MG63 (cell line): ENCODE data around the gene SPR. TPM values are rescaled to one million over a fixed set of nuclear protein-coding genes. Genes with fewer than 3 reads are reported as not detected.
A peak's percentile ranks its signal among the peaks of the same experiment; 100 is the strongest.
"Not testable (repeated sequence)": the region's sequence is repeated elsewhere in the genome, so short reads cannot be mapped to it uniquely, and the experiment has no call there.

ENCODE experiments used
- DNase-seq: peaks from one replicate; pipeline ENCODE4 v3.0.0-alpha.2; 2020
- H3K27me3 ChIP-seq: fragments of 250-450 bp; sonication (Bioruptor Pico); 2 replicates; pipeline ENCODE4 v1.5.1; 2020; ENCODE audit warnings: mild to moderate bottlenecking, moderate library complexity
- H3K36me3 ChIP-seq: fragments of 250-450 bp; sonication (Bioruptor Pico); 2 replicates; pipeline ENCODE4 v1.5.1; 2020; ENCODE audit warnings: mild to moderate bottlenecking, moderate library complexity
- H3K4me3 ChIP-seq: fragments of 250-450 bp; sonication (Bioruptor Pico); 2 replicates; pipeline ENCODE4 v1.5.1; 2020; ENCODE audit warnings: mild to moderate bottlenecking, moderate library complexity
- H3K9me3 ChIP-seq: fragments of 250-450 bp; sonication (Bioruptor Pico); 2 replicates; pipeline ENCODE4 v1.5.1; 2020; ENCODE audit warnings: mild to moderate bottlenecking, moderate library complexity
- total RNA-seq: library from RNA; depleted of rRNA; stranded (reverse); fragments of >200 nt; shearing (Covaris generic); gene quantifications from 2 replicates; pipeline ENCODE4 v1.2.3, GENCODE V29; 2014; ENCODE audit warnings: low replicate concordance

SPR gene
- total RNA-seq, 1 experiment from 2014 or later, result 57.7 TPM

DNA sequence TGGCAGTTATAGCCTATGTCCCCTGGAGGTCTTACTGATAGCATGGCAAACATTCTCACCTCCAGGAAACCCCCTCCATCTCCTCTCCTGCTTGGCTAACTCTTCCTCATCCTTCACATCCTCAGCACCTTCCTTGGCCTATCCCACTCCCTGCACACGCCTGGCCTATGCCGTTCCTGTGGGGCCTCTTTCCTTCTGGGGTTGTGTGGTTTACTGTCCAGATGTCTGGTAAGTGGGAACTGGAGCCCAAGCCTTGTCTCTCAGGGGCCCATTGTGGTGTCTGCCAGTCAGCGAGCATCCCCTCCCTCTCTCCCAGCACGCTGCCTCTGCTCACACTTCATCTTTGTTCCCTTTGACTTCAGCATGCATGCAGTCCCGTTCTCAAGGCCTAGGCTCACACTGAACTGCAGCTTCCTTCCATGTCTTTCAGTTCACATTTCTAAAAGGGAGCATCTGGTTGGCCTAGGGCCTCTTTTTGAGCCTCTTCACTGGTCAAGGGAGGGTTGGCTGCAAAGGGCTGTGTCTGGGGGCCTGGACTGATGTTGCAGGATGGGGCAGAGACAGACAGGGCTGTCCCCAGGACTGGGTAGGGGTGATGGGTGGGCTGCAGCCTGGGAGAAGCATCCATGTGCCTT, 13.1 kb downstream of the SPR start:
- H3K36me3 ChIP-seq, result no peaks in the 10 kb centered on the region
- H3K9me3 ChIP-seq, result no peaks in the 10 kb centered on the region
- no peak overlapping the region for H3K4me3 ChIP-seq
- peaks cover 9% of the 10 kb centered on the region for H3K27me3 ChIP-seq
- DNase-seq, result no peak

DNA sequence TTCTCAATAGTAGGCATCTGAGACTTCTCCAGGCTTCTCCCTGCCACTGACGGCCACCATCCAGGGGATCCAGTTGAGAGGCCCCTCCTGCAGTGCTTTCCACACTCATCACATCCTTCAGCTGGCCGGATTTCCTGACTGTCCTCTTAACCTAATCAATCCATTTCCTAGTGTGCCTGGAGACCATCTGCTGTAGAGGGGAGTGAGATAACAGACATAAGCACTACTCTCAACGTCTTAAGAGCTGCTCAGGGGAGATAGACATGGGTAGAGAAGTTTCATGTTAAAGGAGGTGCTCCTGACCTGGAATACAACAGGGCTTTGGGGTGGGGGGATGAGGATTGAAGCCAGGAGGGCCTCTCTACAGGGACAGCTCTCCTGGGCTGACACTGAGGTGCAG, 14.2 kb downstream of the SPR start:
- H3K9me3 ChIP-seq, result 0 out of 2 replicates have a peak, but pooled peaks cover 1% of the 10 kb centered on the region
- H3K36me3 ChIP-seq, result no peaks in the 10 kb centered on the region
- no peak for DNase-seq
- H3K27me3 ChIP-seq, result peaks cover 14% of the 10 kb centered on the region
- no peak overlapping the region for H3K4me3 ChIP-seq

DNA sequence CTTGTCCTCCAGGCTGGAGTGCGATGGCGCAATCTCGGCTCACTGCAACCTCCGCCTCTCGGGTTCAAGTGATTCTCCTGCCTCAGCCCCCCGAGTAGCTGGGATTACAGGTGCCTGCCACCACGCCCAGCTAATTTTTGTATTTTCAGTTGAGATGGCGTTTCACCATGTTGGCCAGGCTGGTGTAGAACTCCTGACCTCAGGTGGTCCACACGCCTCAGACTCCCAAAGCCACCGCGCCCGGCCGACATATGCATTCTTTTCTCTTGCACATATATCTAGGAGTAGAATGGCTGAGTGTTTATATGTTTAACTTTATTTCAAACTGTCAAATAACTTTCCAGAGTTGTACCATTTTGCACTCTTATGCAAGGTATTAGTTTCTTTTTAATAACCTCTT, 20.2 kb downstream of the SPR start:
- H3K27me3 ChIP-seq, result peaks cover 54% of the 10 kb centered on the region
- DNase-seq, H3K9me3 ChIP-seq, H3K4me3 ChIP-seq, H3K36me3 ChIP-seq: not testable (repeated sequence)

DNA sequence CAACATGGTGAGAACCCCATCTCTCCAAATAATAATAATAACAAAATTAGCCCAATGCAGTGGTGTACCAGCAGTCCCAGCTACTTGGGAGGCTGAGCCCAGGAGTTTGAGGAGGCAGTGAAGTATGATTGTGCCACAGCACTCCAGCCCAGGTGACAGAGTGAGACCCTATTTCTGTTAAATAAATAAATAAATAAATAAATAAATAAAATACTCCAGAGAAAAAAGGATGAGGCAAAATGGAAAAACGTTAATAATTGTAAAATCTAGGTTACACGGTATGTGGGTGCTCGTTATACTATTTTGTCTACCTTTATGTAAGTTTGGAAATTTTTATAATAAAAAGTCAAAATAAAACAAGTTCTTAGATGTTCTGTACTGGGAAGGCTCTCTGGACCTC, 21.5 kb downstream of the SPR start:
- no peak for DNase-seq
- Histone ChIP-seq H3K27me3 (peaks cover 67% of the 10 kb centered on the region), H3K36me3 (no peaks in the 10 kb centered on the region), H3K9me3 (0 out of 2 replicates have a peak, but pooled peaks cover 2% of the 10 kb centered on the region), H3K4me3 (no peak overlapping the region)

DNA sequence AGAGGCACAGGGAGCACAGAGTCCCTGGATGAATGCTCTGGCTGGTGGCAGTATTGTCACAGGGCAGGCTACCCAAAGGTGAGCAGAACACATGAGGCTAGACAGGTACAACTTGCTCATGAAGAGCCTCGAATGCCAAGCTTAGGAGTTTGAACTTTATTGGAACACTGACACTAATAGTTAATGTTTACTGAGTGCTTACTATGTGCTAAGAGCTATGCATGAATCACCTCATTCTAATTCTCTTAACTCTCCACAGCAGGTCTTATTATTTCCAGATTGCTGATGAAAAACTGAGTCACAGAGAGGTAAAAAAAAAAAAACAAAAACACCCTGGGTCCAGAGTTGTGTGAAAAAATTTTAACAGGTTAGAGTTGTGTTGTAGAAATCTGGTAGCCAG, 24.0 kb downstream of the SPR start:
- Histone ChIP-seq H3K4me3 (no peak overlapping the region), H3K36me3 (no peaks in the 10 kb centered on the region), H3K27me3 (peaks cover 79% of the 10 kb centered on the region), H3K9me3 (0 out of 2 replicates have a peak, but pooled peaks cover 2% of the 10 kb centered on the region)
- no peak for DNase-seq

DNA sequence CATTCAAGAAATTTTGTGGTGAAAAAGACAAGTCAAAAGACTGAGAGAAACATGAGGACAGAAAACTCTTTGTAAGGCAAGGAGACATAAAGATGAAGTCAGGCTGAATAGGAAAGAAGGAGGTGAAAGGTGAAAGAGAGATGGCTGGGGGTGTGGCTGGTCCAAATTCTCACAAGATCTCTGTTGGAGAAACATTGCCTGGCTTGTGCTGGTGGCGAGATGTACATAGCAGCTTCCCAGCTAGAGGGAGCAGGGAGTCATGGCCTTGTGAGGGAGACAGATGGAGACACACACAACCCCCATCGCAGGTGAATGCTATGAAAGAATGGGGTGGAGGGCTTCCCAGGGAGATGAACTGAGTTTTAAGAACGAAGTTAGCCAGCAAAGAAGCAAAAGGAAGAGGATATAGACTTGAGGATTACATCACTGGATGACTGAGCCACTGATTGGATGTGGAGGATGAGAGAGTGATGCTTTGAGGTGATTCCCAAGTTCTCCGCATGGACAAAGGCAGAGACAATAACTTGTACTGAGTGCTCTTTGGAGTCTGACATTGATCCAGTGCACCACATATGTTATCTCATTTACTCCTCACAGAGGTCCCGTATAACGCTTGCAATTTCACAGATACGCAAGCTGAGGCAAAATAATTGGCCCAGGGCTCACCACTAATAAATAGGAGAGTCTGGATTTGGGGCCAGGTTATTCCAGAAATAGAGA, 26.4 kb downstream of the SPR start:
- H3K9me3 ChIP-seq, result no peaks in the 10 kb centered on the region
- no peaks in the 10 kb centered on the region for H3K36me3 ChIP-seq
- H3K27me3 ChIP-seq, result peaks cover 86% of the 10 kb centered on the region
- no peak overlapping the region for H3K4me3 ChIP-seq
- no peak for DNase-seq

DNA sequence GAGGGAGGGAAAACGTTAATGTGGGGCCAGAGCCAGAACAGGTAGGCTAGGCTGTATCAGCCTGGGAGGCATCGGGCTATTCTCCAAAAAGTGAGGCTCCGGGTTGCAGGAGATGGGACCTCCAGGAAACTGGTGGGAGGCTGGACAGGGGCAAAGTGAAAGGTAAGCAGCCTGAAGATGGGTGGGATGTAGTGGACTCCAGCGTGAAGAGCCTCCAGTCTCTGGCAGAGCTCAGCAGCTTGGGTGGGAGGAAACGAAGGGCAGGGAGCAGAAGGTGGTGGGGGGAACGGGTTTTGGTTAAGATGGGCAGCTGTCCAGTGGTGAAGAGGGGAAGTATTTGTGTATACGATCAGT, 27.0 kb downstream of the SPR start:
- Histone ChIP-seq H3K9me3 (no peaks in the 10 kb centered on the region), H3K36me3 (no peaks in the 10 kb centered on the region), H3K27me3 (peaks cover 86% of the 10 kb centered on the region), H3K4me3 (no peak overlapping the region)
- DNase-seq, result no peak

DNA sequence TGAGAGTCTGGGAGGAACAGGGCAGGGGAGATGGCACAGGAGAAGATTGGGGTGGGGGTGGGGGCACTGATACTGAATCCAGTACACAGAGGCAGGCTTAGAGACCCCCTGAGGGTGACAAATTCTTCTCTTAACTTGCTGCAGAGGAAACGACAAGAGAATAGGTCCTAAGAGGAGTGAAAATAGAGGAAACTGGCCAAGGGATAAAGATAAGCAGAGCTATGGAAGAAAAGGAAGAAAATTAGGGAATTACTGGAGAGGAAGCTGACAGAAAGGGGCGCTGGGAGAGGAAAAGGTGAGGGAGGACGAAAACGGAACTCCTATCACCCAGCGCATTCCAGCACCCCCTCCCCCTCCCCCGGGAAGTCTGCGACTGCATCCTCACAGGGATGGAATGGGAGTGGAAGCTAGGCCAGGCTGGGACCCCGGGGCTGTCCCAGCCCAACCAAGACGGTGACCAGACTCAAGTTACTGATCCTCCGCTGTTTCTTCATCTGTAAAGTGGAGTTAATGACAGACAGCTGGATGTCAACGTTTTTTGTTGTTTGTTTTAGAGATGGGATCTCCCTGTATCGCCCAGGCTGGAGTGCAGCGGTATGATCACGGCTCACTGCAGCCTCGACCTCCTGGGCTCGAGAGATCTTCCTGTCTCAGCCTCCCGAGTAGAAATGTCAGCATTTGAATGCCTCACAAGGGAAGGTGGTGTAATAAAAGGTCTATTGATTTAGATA, 27.5 kb downstream of the SPR start:
- Histone ChIP-seq H3K27me3 (peaks cover 87% of the 10 kb centered on the region), H3K36me3 (no peaks in the 10 kb centered on the region), H3K4me3 (no peak overlapping the region), H3K9me3 (no peaks in the 10 kb centered on the region)
- DNase-seq, result no peak

DNA sequence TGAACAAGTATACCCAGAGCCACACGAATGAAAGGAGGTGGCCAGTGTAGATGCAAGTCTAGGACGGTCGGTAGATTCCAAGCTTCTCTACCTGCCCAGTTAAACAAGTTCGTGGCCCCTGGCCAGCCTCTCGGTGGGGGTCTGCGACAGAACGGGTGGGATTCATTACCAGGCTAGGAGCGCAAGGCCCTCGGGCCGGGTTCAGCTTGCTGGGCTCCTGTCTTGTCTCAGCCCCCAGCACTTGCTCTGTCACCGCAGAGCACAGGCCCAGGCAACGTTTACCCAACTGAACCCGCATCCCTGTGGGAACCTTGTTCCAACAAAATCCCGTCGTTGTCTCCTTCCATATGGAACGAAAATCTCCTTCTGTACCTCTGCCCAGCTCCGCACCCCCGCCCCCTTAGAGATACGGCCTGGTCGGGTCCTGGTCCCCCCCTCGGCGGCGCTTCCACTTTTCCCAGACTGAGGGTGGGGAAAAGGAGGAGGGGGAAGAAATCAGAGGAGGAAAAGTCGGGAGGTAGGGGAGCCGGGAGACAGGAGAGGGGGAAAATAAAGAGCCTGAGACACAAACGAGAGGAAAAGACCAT, 28.2 kb downstream of the SPR start:
- Histone ChIP-seq H3K9me3 (no peaks in the 10 kb centered on the region), H3K27me3 (peaks cover 92% of the 10 kb centered on the region), H3K4me3 (no peak overlapping the region), H3K36me3 (no peaks in the 10 kb centered on the region)
- no peak for DNase-seq

DNA sequence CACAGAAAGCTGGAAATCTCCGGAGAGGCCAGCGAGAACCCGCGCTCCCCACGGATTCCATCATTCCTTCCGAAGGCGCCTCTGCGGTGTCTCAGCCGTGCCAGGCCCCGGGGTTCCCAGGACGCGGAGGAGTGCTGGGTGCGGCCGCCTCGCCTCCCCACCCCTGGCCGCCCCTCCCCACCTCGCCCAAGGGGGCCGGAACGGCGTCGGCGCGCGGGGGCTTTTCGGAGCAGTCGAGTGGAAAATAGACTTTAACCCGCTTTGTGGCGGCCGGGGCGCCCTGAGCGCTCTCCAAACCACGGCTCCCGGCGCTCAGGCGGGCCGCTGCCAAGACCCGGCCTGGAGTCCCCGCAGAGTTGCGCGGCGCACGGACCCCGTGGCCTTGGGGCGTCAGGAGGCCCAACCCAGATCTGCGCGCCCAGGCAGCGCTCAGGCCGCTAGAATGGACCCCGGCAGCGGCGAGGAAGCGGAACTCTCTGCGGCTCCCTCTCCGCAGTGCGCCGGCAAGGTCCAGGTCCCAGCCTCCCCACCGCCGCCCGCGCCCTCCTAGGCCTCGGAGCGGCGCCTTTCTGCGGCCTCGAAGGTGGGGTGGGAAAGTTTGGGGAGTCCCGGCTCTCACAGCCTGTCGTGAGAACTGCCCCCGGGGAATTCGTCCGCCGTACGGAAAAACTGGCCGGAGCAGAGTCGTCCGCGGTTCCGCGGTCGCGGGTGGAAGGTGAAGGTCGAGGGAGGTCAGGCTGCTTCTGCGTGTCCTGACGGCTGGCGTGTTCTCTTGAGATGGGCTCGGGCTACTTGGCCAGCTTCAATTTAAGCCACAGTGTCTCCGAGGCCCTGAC, 28.9 kb downstream of the SPR start:
- Histone ChIP-seq H3K4me3 (no peak overlapping the region; the same call in 1 of the 2 replicates), H3K27me3 (peaks cover 95% of the 10 kb centered on the region)

DNA sequence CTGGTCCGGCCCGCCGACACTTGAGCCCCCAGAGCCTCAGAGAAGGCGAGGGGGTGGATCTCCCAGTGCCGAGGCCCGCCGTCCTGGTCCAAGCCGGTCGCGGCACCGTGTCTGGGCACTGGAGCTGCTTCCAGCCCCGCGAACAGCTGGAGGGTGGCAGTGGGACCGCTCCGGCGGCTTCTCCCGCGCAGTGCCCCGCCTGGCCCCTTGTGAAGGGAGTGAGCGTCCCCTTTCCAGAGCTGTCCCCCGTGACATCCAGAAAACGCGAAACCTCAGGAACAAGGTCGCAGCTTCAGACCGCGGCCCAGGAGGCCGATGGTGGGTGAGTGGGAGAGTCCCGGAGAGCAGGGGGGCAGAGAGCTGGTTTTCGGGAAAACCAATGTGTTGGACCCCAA, 29.5 kb downstream of the SPR start:
- Histone ChIP-seq H3K36me3 (no peaks in the 10 kb centered on the region), H3K27me3 (peaks cover 96% of the 10 kb centered on the region), H3K4me3 (no peak overlapping the region), H3K9me3 (no peaks in the 10 kb centered on the region)
- DNase-seq, result no peak

More for the DNA sequence above, 28.9 kb downstream of the SPR start:
- no peaks in the 10 kb centered on the region for H3K9me3 ChIP-seq
- H3K36me3 ChIP-seq, result no peaks in the 10 kb centered on the region
- DNase-seq, result peak; percentile 51

DNA sequence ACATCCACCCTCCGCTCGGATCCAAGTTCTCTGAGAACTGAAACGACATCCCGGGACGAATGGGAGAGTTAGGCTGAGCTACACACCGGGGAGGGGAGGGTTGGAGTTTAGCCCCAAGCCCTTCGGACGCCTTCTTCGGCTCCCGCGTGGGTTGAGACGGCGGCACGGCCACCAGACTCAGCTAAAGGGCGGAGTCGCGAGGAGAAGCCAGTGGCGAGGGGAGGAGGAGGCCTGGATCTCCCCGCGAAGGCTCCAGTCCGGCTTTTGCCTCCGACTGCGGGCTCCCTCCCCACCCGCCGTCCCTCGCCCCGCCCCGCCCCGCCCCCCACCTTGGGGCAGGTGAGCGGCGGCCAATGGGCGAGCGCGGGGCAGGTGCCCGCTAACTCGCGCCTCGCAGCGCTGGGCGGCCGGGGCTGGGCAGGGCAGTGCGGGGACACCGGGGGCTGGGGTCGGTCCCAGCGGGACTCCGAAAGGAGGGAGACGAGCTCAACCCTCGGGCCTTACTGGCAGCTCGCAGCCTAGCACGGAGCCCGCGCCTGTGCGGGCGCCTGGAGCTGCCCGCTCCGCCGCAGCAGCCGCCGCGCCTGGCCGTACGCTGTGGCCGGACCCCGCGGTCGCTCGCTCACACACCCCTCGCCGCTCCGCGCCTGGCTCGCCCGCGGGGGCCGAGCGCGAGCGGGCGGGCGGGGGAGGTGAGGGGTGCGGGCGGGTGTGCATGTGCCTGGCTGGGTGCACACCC, 30.1 kb downstream of the SPR start, which contains the start of gene EMX1:
Gene EMX1, plus strand, starts transcription at position 382 of the 739 bp plus-strand sequence. Its CDS starts 334 bp downstream, at position 716.
- peak; percentile 56 for DNase-seq
- Histone ChIP-seq H3K27me3 (peaks cover 95% of the 10 kb centered on the region), H3K4me3 (no peak within 1 kb of the TSS; the same call in 1 of the 2 replicates), H3K36me3 (no peaks in the 10 kb centered on the region), H3K9me3 (no peaks in the 10 kb centered on the region)

DNA sequence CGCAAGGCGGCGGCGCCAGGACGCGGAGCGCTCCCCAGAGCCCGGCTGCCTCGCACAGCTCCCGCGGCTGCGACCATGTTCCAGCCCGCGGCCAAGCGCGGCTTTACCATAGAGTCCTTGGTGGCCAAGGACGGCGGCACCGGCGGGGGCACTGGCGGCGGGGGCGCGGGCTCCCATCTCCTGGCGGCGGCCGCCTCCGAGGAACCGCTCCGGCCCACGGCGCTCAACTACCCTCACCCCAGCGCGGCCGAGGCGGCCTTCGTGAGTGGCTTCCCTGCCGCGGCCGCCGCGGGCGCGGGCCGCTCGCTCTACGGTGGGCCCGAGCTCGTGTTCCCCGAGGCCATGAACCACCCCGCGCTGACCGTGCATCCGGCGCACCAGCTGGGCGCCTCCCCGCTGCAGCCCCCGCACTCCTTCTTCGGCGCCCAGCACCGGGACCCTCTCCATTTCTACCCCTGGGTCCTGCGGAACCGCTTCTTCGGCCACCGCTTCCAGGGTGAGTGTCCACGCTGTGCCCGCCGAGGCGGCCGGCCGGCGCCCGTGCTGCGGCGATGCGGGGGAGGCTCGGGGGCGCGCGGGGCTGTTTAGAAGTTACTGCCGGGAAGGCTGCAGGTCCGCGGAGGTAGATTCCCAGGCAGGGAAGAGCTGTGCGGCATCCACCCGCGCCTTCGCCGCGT, 30.8 kb downstream of the SPR start:
- DNase-seq, result peak; percentile 23
- H3K36me3 ChIP-seq, result no peaks in the 10 kb centered on the region
- no peak overlapping the region; the same call in 1 of the 2 replicates for H3K4me3 ChIP-seq
- peaks cover 96% of the 10 kb centered on the region for H3K27me3 ChIP-seq
- H3K9me3 ChIP-seq, result no peaks in the 10 kb centered on the region

DNA sequence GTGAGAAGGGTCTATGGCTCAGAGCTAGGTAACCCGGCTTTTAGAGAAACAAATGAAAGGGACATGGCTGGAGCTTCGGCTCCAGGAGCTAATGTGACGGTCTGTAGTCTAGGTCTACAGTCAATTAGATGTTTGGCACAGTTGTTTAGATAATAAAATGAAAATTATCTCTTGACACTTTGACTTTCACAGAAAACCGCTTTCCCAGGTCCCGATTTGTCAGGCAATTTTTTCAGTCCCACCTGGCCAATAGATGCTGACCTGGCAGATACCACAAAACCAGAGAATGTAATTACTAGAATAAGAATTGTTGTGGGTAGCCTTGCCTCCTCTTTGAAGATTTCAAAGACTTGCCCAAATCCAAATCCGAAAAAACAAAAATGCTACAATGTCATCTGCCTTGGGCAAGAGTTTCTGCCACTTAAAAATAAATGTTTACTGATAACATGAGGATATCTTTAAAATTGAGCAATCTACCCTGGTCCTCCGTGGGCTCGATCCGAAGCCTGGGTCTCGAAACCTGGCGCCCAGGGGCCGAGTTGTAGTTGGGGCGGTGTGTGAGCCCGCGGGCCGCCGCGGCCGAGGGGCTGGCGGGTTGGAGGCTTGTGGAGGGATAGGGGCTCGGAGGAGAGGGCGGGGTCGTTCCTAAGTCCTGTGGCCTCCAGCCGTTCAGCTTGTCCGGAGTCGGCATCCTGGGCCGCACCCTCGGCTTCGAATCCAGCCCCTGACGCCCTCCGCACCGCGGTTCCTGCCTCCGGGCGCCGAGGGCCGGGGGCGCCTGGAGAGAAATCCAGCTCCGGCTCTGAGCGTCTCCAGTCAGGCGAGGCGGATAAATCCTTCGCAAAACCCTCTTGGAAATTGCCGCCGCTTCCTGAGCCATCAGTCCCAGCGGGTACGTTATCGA, 32.5 kb downstream of the SPR start:
- Histone ChIP-seq H3K36me3 (no peaks in the 10 kb centered on the region), H3K27me3 (peaks cover 95% of the 10 kb centered on the region), H3K4me3 (no peak overlapping the region), H3K9me3 (no peaks in the 10 kb centered on the region)
- DNase-seq, result no peak
